Vagina (tissue), 2 donors: ENCODE measurements around the gene EML3.

Source experiments
- CTCF ChIP-seq, 3 experiments: fragments of 450-650 bp in 2 of 3; fragments of 200-600 bp in 1 of 3; sonication (generic) in 1 of 3; IDR thresholded peaks; one replicate each; pipeline ENCODE4 v1.5.1; 2017 to 2019; ENCODE audit warnings: antibody characterized with exemption in 3 of 3, mild to moderate bottlenecking in 2 of 3, moderate library complexity in 2 of 3
- POLR2A ChIP-seq, 2 donors: fragments of 450-650 bp; IDR thresholded peaks; one replicate each; pipeline ENCODE4 v1.6.1; 2017; ENCODE audit warnings: antibody characterized with exemption in 2 of 2, mild to moderate bottlenecking in 2 of 2, moderate library complexity in 2 of 2
- POLR2AphosphoS5 ChIP-seq, 2 donors: sonication (generic); formaldehyde crosslinking; IDR thresholded peaks; one replicate each; pipeline ENCODE4 v1.9.0; 2017; ENCODE audit warnings: antibody characterized with exemption in 2 of 2, mild to moderate bottlenecking in 2 of 2, low read depth in 1 of 2; ENCODE audit not compliant: insufficient read depth in 1 of 2

- TF ChIP-seq CTCF (IDR thresholded peaks at IDR 0.05) (no peak), POLR2AphosphoS5 (IDR thresholded peaks at IDR 0.05; ENCODE audit: insufficient read depth in 1 of 2, low read depth in 1 of 2) (no peak), POLR2A (IDR thresholded peaks at IDR 0.05) (no peak)
Measured at GRCh38 chr11:62580959-62581715, 31.4 kb downstream of the EML3 start.
